SK-N-SH (cell line): ENCODE results near the gene PPM1B. TPM values are rescaled to one million over a fixed set of nuclear protein-coding genes. Genes with fewer than 3 reads are reported as not detected.
"Not testable (repeated sequence)": the region's sequence is repeated elsewhere in the genome, so short reads cannot be mapped to it uniquely, and the experiment has no call there.

Experiments used
- CTCF ChIA-PET: fragments of 300-600, 350-600 bp; formaldehyde crosslinking; extraction: SDS; loops from one replicate; lab custom pipeline; 2021; lab: Yijun Ruan, JAX
- POLR2A ChIA-PET: fragments of 350-600 bp; sonication (Branson Sonifier 250); formaldehyde crosslinking; extraction: SDS; loops from one replicate; lab custom pipeline; 2020; ENCODE audit warnings: antibody characterized with exemption, inconsistent platforms; lab: Yijun Ruan, JAX
- DNase-seq: peaks from one replicate; pipeline ENCODE4 v3.0.0; 2012
- H2AFZ ChIP-seq: fragments of 200-600 bp; sonication (generic); 2 replicates; pipeline ENCODE4 v1.8.1; 2016; ENCODE audit warnings: antibody characterized with exemption, mild to moderate bottlenecking, low read depth
- H3F3A ChIP-seq: fragments of 200-600 bp; sonication (generic); replicated peaks from 2 replicates; pipeline ENCODE3; 2016; ENCODE audit warnings: antibody characterized with exemption, mild to moderate bottlenecking; ENCODE audit not compliant: insufficient read depth
- H3K27ac ChIP-seq, 2 experiments: fragments of 200-500 bp in 1 of 2; fragments of 200-600 bp in 1 of 2; sonication (Bioruptor generic) in 1 of 2; sonication (generic), shearing (Covaris generic) in 1 of 2; 2 replicates each; pipeline versions ENCODE4 v1.5.1 to v1.6.1; 2014 to 2016; ENCODE audit warnings: low read depth in 2 of 2, inconsistent platforms in 1 of 2, low read length in 1 of 2, mild to moderate bottlenecking in 1 of 2, mixed read lengths in 1 of 2
- H3K27me3 ChIP-seq: fragments of 200-600 bp; sonication (generic), shearing (Covaris generic); 2 replicates; pipeline ENCODE4 v1.6.1; 2016; ENCODE audit warnings: mixed run types; ENCODE audit not compliant: insufficient read depth
- H3K36me3 ChIP-seq, 2 experiments: fragments of 200-500 bp in 1 of 2; fragments of 200-600 bp in 1 of 2; sonication (Bioruptor generic) in 1 of 2; sonication (generic) in 1 of 2; replicated peaks in 1 of 2; 2 replicates each; pipeline versions ENCODE3 to v1.5.1; 2014 to 2016; ENCODE audit warnings: low read length in 1 of 2, mild to moderate bottlenecking in 1 of 2; ENCODE audit not compliant: insufficient read depth in 2 of 2, control insufficient read depth in 1 of 2
- H3K4me1 ChIP-seq, 2 experiments: fragments of 200-500 bp in 1 of 2; fragments of 200-600 bp in 1 of 2; sonication (Bioruptor generic) in 1 of 2; sonication (generic), shearing (Covaris generic) in 1 of 2; 2 replicates each; pipeline versions ENCODE4 v1.5.1 to v1.6.1; 2014 to 2016; ENCODE audit warnings: low read depth in 1 of 2, low read length in 1 of 2, mixed run types in 1 of 2; ENCODE audit not compliant: insufficient read depth in 2 of 2, control insufficient read depth in 1 of 2
- H3K4me2 ChIP-seq: fragments of 200-600 bp; sonication (generic), shearing (Covaris generic); 2 replicates; pipeline ENCODE4 v1.6.1; 2017; ENCODE audit warnings: mixed run types
- H3K4me3 ChIP-seq, 2 experiments: fragments of 200-500 bp in 1 of 2; fragments of 200-600 bp in 1 of 2; sonication (Bioruptor generic) in 1 of 2; sonication (generic), shearing (Covaris generic) in 1 of 2; 2 replicates each; pipeline versions ENCODE4 v1.5.1 to v1.8.1; 2014 to 2016; ENCODE audit warnings: low read depth in 2 of 2, inconsistent platforms in 1 of 2, low read length in 1 of 2, mild to moderate bottlenecking in 1 of 2, mixed read lengths in 1 of 2, moderate library complexity in 1 of 2
- H3K79me2 ChIP-seq: fragments of 200-600 bp; sonication (generic); 2 replicates; pipeline ENCODE4 v1.8.1; 2017; ENCODE audit warnings: mild to moderate bottlenecking; ENCODE audit not compliant: insufficient read depth
- H3K9ac ChIP-seq: fragments of 200-600 bp; sonication (generic); 2 replicates; pipeline ENCODE4 v1.6.1; 2017; ENCODE audit warnings: mixed run types
- H3K9me2 ChIP-seq: fragments of 200-600 bp; sonication (generic); 2 replicates; pipeline ENCODE4 v1.6.1; 2017; ENCODE audit warnings: mixed run types
- H3K9me3 ChIP-seq: fragments of 200-600 bp; sonication (generic); 2 replicates; pipeline ENCODE4 v1.6.1; 2017; ENCODE audit warnings: mixed run types, mild to moderate bottlenecking, moderate library complexity
- H4K20me1 ChIP-seq: fragments of 200-600 bp; sonication (generic); 2 replicates; pipeline ENCODE4 v1.6.1; 2017; ENCODE audit warnings: mild to moderate bottlenecking, mixed run types; ENCODE audit not compliant: insufficient read depth
- ELF1 ChIP-seq: IDR thresholded peaks from 2 replicates; pipeline ENCODE4 v1.4.0; 2012
- EZH2phosphoT487 ChIP-seq: fragments of 200-600 bp; sonication (generic); IDR thresholded peaks from 2 replicates; pipeline ENCODE4 v1.6.1; 2017; ENCODE audit warnings: low read depth, mixed run types, mild to moderate bottlenecking, antibody characterized with exemption, moderate library complexity, borderline replicate concordance
- GATA2 ChIP-seq: sonication (generic); formaldehyde crosslinking; IDR thresholded peaks from 2 replicates; pipeline ENCODE4 v1.5.0; 2020; ENCODE audit warnings: mild to moderate bottlenecking, missing genetic modification reagents
- MXI1 ChIP-seq: IDR thresholded peaks from 2 replicates; pipeline ENCODE4 v1.6.1; 2012; ENCODE audit warnings: mild to moderate bottlenecking, low read depth, low read length, improper control_type of control experiment
- NRF1 ChIP-seq: IDR thresholded peaks from 2 replicates; pipeline ENCODE4 v1.6.1; 2012; ENCODE audit warnings: low read depth, mild to moderate bottlenecking, low read length
- POLR2AphosphoS5 ChIP-seq: IDR thresholded peaks from 2 replicates; pipeline ENCODE4 v1.6.1; 2012; ENCODE audit warnings: low read depth, low read length
- RCOR1 ChIP-seq: fragments of 150-350 bp; IDR thresholded peaks from 2 replicates; pipeline ENCODE4 v1.6.1; 2017; ENCODE audit warnings: antibody characterized with exemption, low read length
- RFX5 ChIP-seq: IDR thresholded peaks from 2 replicates; pipeline ENCODE4 v1.6.1; 2012; ENCODE audit warnings: mild to moderate bottlenecking, improper control_type of control experiment, low read length
- RXRA ChIP-seq: IDR thresholded peaks from 2 replicates; pipeline ENCODE4 v1.4.0; 2012; ENCODE audit warnings: low read depth, mild to moderate bottlenecking, borderline replicate concordance
- SMC3 ChIP-seq: IDR thresholded peaks from 2 replicates; pipeline ENCODE4 v1.6.1; 2012; ENCODE audit warnings: low read depth, low read length, improper control_type of control experiment
- TEAD4 ChIP-seq: IDR thresholded peaks from 2 replicates; pipeline ENCODE4 v1.4.0; 2012; ENCODE audit warnings: mild to moderate bottlenecking, borderline replicate concordance; ENCODE audit not compliant: insufficient read depth
- YY1 ChIP-seq: IDR thresholded peaks from 2 replicates; pipeline ENCODE4 v1.4.0; 2012; ENCODE audit warnings: low read depth, mild to moderate bottlenecking
- WGBS: methylation state at CpG from one replicate; pipeline ENCODE4 v1.1.6; 2017; ENCODE audit warnings: low lambda C conversion rate; 5-methylcytosine and 5-hydroxymethylcytosine counted together
- polyA plus RNA-seq, 3 experiments: library from polyadenylated mRNA; depleted of rRNA; stranded (reverse); fragments of >200 nt; gene quantifications; 2 replicates each; pipeline ENCODE4 v1.2.3, GENCODE V29; 2012
- TF ChIP-seq, protein P1 (sequence below): IDR thresholded peaks from 2 replicates; pipeline ENCODE4 v1.4.0; 2012; ENCODE audit warnings: low read depth
- TF ChIP-seq, protein P2 (sequence below): IDR thresholded peaks from 2 replicates; pipeline ENCODE4 v1.4.0; 2012; ENCODE audit warnings: low read depth, borderline replicate concordance
- TF ChIP-seq, protein P3 (sequence below): IDR thresholded peaks from 2 replicates; pipeline ENCODE4 v1.6.1; 2012; ENCODE audit warnings: mild to moderate bottlenecking, low read depth, low read length, moderate library complexity
- TF ChIP-seq, protein P4 (sequence below): fragments of 200-600 bp; sonication (generic); IDR thresholded peaks from 2 replicates; pipeline ENCODE4 v1.6.1; 2017; ENCODE audit warnings: antibody characterized with exemption, mild to moderate bottlenecking, moderate library complexity

PPM1B gene
- polyA plus RNA-seq, 1 of the 3 experiments (the other 2 are of a cell fraction): 16.2 TPM

DNA sequence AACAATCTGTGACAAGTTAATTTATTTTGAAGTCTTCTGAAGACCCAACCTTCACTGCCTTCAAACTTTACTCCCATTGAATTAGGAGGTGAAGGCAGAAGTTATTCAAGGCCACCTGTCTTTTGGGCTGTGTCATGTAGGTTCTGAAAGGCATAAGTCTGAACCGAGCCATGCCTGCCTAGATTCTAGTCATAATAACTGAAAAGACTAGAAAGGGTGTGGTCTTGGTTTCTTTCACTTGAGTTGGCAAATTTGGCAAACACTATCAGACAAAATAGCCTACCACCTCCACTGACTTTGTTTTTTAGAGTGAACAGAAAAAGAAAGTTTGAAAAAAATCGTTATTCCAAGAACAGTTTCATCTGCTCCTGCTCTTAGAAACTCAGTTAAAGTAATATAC is 38.4 kb downstream of the PPM1B start:
- no peak overlapping the region for H3K27ac ChIP-seq
- H3K4me3 ChIP-seq: no peak overlapping the region
- DNase-seq: no peak
- no peak overlapping the region for H3K4me2 ChIP-seq
- peaks cover 0 to 35% of the 10 kb centered on the region in 2 experiments for H3K36me3 ChIP-seq
- H3K27me3 ChIP-seq: no peaks in the 10 kb centered on the region
- peaks cover 4 to 5% of the 10 kb centered on the region in 2 experiments; a peak in 1 of 4 replicates for H3K4me1 ChIP-seq
- H3K9me3 ChIP-seq: no peaks in the 10 kb centered on the region
- POLR2A ChIA-PET: no interaction called here
- TF ChIP-seq, protein P1, sequence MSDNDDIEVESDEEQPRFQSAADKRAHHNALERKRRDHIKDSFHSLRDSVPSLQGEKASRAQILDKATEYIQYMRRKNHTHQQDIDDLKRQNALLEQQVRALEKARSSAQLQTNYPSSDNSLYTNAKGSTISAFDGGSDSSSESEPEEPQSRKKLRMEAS: no peak
- no peak for TF ChIP-seq YY1
- no peak for TF ChIP-seq POLR2AphosphoS5
- TF ChIP-seq GATA2 (CRISPR knock-in tag): no peak
- no peak for TF ChIP-seq NRF1
- CTCF ChIA-PET: no interaction called here
- H4K20me1 ChIP-seq: no peaks in the 10 kb centered on the region; the same call in 1 of the 2 replicates
- WGBS: 91% methylated on average over 2 of the region's 2 CpGs
- peaks cover 10% of the 10 kb centered on the region for H3F3A ChIP-seq
- no peak overlapping the region for H2AFZ ChIP-seq
- no peaks in the 10 kb centered on the region for H3K9me2 ChIP-seq
- H3K79me2 ChIP-seq: peaks cover 53% of the 10 kb centered on the region
- H3K9ac ChIP-seq: no peak overlapping the region

DNA sequence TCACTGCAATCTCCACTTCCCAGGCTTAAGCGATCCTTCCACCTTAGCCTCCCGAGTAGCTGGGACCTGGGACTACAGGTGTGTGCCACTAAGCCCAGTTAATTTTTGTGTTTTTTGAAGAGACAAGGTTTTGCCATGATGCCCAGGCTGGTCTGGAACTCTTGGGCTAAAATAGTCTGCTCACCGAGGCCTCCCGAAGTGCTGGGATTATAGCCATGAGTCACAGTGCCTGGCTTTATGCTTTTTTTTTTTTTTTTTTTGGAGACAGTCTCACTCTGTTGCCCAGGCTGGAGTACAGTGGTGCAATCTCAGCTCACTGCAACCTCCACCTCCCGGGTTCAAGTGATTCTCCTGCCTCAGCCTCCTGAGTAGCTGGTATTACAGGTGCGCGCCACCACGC is 39.0 kb downstream of the PPM1B start:
- H3K4me1 ChIP-seq, CTCF ChIA-PET, H3K9me3 ChIP-seq, H3K4me3 ChIP-seq, H4K20me1 ChIP-seq, H3K4me2 ChIP-seq, H3K9ac ChIP-seq, H3F3A ChIP-seq, H3K27me3 ChIP-seq, DNase-seq, H2AFZ ChIP-seq, H3K9me2 ChIP-seq, POLR2A ChIA-PET, H3K27ac ChIP-seq: not testable (repeated sequence)
- Histone ChIP-seq H3K79me2 (peaks cover 53% of the 10 kb centered on the region), H3K36me3 (peaks cover 2 to 40% of the 10 kb centered on the region in 2 experiments)
- WGBS: 96% methylated on average over 8 of the region's 8 CpGs

DNA sequence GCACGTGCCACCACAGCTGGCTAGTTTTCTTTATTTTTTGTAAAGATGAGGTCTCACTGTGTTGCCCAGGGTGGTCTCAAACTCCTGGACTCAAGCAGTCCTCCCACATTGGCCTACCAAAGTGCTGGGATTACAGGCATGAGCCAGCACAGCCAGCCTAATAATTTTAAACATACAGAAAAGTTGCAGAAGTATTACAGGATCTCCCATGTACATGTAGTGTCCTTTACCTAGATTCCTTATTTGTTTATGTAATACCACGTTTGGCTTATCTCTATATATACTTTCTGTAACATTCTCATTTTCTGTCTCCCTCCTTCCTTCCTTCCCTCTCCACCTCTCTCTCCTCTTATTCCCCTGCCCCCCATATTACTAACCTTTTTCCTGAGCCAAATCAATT is 41.7 kb downstream of the PPM1B start:
- H3K4me2 ChIP-seq: no peak overlapping the region
- no peak for DNase-seq
- H2AFZ ChIP-seq: no peak overlapping the region
- no peak overlapping the region for H3K9ac ChIP-seq
- H3K36me3 ChIP-seq: peaks cover 2 to 53% of the 10 kb centered on the region in 2 experiments
- H3K4me1 ChIP-seq: no peaks in the 10 kb centered on the region
- H3K27ac ChIP-seq: no peak overlapping the region
- CTCF ChIA-PET: no interaction called here
- H3K27me3 ChIP-seq: no peaks in the 10 kb centered on the region
- no peaks in the 10 kb centered on the region for H3F3A ChIP-seq
- H3K4me3 ChIP-seq: no peak overlapping the region
- no peaks in the 10 kb centered on the region for H3K9me3 ChIP-seq
- 93% methylated on average over 2 of the region's 2 CpGs for WGBS
- POLR2A ChIA-PET: no interaction called here
- H4K20me1 ChIP-seq: no peaks in the 10 kb centered on the region
- peaks cover 26% of the 10 kb centered on the region for H3K79me2 ChIP-seq
- H3K9me2 ChIP-seq: no peaks in the 10 kb centered on the region
- TF ChIP-seq MXI1 (no peak), RCOR1 (no peak), TEAD4 (no peak), RXRA (no peak), ELF1 (no peak), SMC3 (no peak), RFX5 (no peak), EZH2phosphoT487 (no peak)
- TF ChIP-seq, protein P2, sequence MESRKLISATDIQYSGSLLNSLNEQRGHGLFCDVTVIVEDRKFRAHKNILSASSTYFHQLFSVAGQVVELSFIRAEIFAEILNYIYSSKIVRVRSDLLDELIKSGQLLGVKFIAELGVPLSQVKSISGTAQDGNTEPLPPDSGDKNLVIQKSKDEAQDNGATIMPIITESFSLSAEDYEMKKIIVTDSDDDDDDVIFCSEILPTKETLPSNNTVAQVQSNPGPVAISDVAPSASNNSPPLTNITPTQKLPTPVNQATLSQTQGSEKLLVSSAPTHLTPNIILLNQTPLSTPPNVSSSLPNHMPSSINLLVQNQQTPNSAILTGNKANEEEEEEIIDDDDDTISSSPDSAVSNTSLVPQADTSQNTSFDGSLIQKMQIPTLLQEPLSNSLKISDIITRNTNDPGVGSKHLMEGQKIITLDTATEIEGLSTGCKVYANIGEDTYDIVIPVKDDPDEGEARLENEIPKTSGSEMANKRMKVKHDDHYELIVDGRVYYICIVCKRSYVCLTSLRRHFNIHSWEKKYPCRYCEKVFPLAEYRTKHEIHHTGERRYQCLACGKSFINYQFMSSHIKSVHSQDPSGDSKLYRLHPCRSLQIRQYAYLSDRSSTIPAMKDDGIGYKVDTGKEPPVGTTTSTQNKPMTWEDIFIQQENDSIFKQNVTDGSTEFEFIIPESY: no peak
- TF ChIP-seq, protein P3, sequence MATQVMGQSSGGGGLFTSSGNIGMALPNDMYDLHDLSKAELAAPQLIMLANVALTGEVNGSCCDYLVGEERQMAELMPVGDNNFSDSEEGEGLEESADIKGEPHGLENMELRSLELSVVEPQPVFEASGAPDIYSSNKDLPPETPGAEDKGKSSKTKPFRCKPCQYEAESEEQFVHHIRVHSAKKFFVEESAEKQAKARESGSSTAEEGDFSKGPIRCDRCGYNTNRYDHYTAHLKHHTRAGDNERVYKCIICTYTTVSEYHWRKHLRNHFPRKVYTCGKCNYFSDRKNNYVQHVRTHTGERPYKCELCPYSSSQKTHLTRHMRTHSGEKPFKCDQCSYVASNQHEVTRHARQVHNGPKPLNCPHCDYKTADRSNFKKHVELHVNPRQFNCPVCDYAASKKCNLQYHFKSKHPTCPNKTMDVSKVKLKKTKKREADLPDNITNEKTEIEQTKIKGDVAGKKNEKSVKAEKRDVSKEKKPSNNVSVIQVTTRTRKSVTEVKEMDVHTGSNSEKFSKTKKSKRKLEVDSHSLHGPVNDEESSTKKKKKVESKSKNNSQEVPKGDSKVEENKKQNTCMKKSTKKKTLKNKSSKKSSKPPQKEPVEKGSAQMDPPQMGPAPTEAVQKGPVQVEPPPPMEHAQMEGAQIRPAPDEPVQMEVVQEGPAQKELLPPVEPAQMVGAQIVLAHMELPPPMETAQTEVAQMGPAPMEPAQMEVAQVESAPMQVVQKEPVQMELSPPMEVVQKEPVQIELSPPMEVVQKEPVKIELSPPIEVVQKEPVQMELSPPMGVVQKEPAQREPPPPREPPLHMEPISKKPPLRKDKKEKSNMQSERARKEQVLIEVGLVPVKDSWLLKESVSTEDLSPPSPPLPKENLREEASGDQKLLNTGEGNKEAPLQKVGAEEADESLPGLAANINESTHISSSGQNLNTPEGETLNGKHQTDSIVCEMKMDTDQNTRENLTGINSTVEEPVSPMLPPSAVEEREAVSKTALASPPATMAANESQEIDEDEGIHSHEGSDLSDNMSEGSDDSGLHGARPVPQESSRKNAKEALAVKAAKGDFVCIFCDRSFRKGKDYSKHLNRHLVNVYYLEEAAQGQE: no peak
- TF ChIP-seq, protein P4, sequence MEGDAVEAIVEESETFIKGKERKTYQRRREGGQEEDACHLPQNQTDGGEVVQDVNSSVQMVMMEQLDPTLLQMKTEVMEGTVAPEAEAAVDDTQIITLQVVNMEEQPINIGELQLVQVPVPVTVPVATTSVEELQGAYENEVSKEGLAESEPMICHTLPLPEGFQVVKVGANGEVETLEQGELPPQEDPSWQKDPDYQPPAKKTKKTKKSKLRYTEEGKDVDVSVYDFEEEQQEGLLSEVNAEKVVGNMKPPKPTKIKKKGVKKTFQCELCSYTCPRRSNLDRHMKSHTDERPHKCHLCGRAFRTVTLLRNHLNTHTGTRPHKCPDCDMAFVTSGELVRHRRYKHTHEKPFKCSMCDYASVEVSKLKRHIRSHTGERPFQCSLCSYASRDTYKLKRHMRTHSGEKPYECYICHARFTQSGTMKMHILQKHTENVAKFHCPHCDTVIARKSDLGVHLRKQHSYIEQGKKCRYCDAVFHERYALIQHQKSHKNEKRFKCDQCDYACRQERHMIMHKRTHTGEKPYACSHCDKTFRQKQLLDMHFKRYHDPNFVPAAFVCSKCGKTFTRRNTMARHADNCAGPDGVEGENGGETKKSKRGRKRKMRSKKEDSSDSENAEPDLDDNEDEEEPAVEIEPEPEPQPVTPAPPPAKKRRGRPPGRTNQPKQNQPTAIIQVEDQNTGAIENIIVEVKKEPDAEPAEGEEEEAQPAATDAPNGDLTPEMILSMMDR: no peak
